Fibroblast of skin of left biceps (primary cell): ENCODE measurements around the gene GRIA1.

ENCODE experiments used
- DNase-seq, 2 experiments: peaks; one replicate each; pipeline ENCODE4 v3.0.0-alpha.2; 2013; ENCODE audit warnings: low read depth in 2 of 2

GRIA1 gene

DNA sequence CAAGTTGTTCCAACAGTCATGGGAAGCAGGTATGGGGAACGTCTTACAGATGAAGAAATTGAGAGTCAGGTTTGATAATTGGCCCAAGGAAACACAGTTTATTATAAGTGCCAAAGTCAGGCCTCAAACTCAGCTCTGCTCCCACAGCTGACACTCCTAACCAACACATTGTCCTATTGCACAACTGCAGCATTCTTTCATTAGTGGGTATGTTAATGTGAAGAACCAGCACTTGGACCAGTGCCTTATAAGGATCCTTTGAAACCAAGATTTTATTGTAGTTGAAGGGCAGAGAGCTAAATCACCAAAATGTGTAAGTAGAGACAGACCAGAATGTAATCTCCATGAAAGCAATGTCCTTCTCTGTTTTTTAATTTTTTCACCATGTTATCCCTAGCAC lies 56.1 kb downstream of the GRIA1 start:
- no peak for DNase-seq

DNA sequence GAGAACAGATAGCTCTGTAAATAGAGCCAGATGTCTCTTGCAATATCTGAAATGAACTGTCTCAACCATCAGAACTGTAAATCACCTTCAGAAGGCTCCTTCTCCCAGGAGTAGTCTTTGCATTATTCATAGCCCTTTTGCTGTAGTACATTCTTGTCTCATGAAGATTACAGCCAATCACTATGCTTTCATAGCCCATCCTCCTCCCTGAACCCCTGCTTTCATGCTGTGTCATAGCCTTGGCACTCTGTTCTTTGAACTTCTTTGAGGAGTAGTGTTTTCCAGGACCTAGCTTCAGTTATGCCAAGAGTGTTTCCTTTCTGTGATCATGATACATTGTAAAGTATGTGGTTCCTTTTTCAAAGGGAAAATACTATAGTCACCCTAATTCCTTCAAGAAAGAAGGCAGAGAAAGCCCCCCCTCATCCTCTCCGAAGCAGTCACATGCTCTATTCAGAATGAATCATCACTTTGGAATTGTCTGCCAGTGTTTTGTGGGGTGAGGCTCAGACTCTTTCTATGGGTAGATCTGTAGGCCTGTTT lies 61.1 kb downstream of the GRIA1 start:
- DNase-seq, result peak; percentile 98

- no peak for DNase-seq
Observed at GRCh38 chr5:153552886-153553285, 62.4 kb downstream of the GRIA1 start.

- no peak for DNase-seq
Observed at GRCh38 chr5:153555420-153556114, 65.1 kb downstream of the GRIA1 start.

- DNase-seq, result no peak
Observed at GRCh38 chr5:153558957-153559356, 68.5 kb downstream of the GRIA1 start.

- peak in 1 of 2 experiments; percentile 24 for DNase-seq
Observed at GRCh38 chr5:153559926-153560325, 69.5 kb downstream of the GRIA1 start.

DNA sequence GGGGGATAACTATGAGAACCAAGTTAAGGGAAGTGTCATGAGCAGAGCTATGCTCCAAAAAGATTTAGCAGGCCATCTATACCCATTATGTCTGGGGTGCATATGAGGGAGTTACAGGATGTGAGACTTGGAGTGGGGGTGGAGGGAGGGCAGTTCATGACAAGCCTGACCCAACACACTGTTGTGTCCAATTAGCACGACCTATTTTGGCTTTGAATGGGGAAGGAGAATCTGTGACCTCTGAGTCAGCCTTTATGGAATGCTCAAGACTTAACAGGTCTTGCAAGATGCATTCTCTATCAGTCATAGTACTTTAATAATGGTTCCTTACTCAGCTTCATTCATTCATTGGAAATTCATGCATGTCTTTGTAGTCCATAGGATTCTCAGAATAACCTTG lies 71.7 kb downstream of the GRIA1 start:
- DNase-seq, result no peak

DNA sequence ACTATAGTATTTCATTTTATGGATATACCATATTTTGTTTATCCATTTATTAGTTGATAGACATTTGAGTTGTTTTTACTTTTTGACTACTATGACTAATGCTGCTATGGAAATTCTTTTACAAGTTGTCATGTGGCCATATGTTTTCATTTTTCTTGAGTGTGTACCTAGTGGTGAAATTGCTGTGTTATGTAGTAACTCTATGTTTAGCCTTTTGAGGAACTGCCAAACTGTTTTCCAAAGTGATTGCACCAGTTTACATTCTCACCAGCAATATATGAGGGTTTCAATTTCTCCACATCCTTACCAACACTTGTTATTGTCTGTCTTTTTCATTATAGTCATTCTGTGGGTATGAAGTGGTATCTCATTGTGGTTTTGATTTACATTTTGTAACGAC lies 75.4 kb downstream of the GRIA1 start:
- peak; percentile 42 to 49 for DNase-seq

- DNase-seq, result no peak
Observed at GRCh38 chr5:153569036-153569435, 78.6 kb downstream of the GRIA1 start.

- no peak for DNase-seq
Observed at GRCh38 chr5:153571162-153571561, 80.7 kb downstream of the GRIA1 start.

- DNase-seq, result no peak
Observed at GRCh38 chr5:153572411-153573145, 82.1 kb downstream of the GRIA1 start.

DNA sequence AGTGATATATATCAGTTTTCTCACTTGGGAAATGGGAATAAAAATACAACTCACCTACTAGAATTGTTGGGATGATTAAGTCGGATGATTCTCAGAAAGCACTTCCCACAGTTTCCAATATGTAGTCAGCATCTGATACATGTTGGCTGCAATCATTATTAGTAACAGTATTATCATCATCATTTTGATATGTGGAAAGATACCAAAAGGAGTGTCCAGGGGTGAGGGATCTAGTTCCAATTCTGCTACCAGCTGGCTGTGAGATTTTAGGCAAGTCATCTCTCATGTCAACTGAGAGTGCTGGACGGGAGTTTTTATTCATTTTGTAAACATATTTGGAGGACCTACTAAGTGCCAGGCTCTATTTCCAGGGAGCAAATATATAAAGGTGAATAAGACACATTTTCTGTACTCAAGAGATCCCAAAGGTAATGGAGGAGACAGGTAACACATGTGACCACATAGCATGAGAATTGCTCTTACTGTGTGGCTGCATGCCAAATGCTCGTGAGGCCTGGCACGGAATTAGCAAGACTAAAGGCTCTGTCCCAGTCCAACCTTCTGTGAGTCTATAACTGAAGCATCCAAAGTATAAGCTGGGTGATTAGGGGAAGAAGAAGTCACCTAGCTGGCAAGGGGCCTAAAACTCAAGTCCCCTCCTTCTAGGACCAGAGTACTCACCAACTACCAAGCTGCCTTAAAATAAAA lies 83.0 kb downstream of the GRIA1 start:
- DNase-seq, result no peak

- DNase-seq, result peak; percentile 28 to 39
Observed at GRCh38 chr5:153584126-153584959, 93.9 kb downstream of the GRIA1 start.

DNA sequence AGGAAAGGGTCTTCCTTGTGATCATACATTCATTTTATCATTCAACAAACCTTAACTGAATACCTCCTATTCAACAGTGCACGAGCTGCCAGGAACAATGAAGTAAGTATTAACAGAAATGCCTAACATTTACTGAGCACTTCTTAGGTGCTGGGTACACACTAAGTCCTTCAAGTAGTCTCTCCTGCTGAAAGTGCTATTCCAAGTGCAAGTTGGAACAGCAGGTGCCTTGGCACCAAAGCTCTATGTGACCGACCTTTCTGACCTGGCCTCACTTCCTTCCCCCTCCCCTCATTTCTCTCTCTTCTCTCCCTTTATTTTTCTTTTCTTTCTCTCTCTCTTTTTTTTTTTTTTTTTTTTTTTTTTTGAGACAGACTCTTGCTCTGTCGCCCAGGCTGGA lies 94.5 kb downstream of the GRIA1 start:
- DNase-seq, result no peak

- no peak for DNase-seq
Observed at GRCh38 chr5:153585622-153586277, 95.3 kb downstream of the GRIA1 start.

DNA sequence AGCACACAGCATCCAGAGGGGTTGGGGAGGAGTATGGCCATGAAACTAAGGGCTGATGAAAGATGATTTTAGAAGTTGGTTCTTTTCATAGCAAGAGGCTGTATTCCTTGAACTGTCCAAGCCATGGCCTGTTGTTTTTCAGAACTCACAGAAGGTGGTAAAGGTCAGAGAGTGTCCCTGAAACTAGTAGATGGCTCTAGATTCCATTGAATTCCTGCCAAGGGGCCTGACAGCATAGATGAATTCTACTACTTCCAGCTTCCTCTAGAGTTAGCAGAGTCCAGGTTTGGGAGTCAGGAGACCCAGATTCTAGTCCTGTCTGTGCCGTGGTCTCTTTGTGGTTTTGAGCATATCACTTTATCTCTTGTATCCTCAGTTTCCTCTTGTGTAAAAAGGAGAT lies 101.6 kb downstream of the GRIA1 start:
- no peak for DNase-seq

DNA sequence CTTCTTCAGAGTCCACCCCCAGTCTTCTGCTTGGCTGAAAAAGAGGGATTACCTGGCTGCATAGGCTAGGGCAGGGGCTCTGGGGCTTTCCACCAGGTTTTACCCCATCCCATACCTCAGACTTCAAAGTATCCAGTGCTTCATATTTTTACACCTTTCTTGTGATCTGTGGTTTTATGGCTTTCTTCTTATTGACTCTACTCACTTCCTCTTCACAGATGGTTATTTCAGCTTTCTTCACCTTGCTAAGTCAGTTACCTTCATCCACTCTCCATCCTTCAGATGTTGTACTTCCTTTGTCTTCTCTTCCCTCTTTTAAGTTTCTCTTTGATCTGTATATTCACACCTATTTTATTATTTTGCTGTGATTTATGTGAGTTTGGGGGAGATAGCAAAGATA lies 104.3 kb downstream of the GRIA1 start:
- no peak for DNase-seq

GRCh38 chr5:153598099-153598498 lies 107.6 kb downstream of the GRIA1 start:
- no peak for DNase-seq

- no peak for DNase-seq
Observed at GRCh38 chr5:153601377-153601776, 110.9 kb downstream of the GRIA1 start.

DNA sequence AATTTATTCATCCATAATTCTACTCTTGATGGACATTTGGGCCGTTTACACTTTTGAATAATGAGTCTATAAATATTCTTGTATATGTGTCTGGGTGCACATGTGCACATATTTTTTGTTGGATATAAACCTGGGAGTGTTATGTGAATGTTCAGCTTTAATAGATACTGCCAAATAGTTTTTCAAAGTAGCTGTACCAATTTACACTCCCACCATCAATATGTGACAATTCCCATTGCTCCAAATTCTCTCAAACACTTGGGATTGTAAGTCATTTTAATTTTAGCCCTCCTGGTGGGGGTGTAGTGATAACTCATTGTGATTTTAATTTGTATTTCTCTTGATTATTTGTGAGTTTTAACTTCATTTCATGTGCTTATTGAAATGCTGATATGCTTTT lies 114.9 kb downstream of the GRIA1 start:
- DNase-seq, result no peak

DNA sequence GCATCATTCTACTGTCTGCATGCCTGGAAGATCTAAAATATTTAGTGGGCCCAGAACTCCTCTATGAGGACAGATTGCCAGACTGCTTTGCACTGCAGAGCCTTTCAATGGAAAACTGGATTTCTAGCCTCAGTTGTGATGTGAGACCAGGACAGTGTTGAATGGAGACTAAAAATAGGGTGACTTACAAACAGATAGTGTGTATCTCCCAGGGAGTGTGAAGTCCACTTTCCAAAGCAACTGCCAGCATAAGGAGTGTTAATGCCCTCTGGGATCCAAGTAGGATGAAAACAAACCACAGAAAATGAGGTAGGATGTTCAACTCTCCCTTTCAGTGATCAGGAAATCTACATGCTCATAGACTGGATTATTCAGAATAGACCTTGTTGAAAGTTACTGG lies 119.5 kb downstream of the GRIA1 start:
- DNase-seq, result no peak
